Activated CD8-positive, alpha-beta T cell treated with anti-CD3 and anti-CD28 coated beads, Interleukin-2, amount 10 ng/mL, durations not matched to agents 7 days and 5 days (primary cell): Measurements from ENCODE around the gene KCNIP3. TPM values are rescaled to one million over a fixed set of nuclear protein-coding genes. Genes with fewer than 3 reads are reported as not detected.

ENCODE experiments used
- ATAC-seq: fragments of 150-1000 bp; cut with Tn5 transposase; one replicate; pipeline ENCODE4 v1.10.0; 2021; ENCODE audit warnings: moderate library complexity
- CTCF ChIA-PET: fragments of 350-600 bp; sonication (Branson Sonifier 250); formaldehyde crosslinking; loops from one replicate; lab custom pipeline; 2021; ENCODE audit warnings: antibody characterized with exemption; lab: Charles Lee
- POLR2A ChIA-PET: fragments of 350-600 bp; sonication (Branson Sonifier 250); formaldehyde crosslinking; loops from one replicate; lab custom pipeline; 2021; ENCODE audit warnings: antibody characterized with exemption; lab: Charles Lee
- DNase-seq: peaks from one replicate; pipeline ENCODE4 v3.0.0-alpha.2; 2020
- H3K27ac Mint-ChIP-seq: one replicate; pipeline ENCODE4 v1.8.0; 2021; ENCODE audit warnings: mild to moderate bottlenecking, mixed read lengths
- H3K27me3 Mint-ChIP-seq: one replicate; pipeline ENCODE4 v1.8.0; 2021; ENCODE audit warnings: low read depth, mixed read lengths
- H3K36me3 Mint-ChIP-seq: one replicate; pipeline ENCODE4 v1.8.0; 2021; ENCODE audit warnings: low read depth, mixed read lengths
- H3K4me1 Mint-ChIP-seq: one replicate; pipeline ENCODE4 v1.8.0; 2021; ENCODE audit warnings: low read depth, mixed read lengths
- H3K4me3 Mint-ChIP-seq: one replicate; pipeline ENCODE4 v1.8.0; 2021; ENCODE audit warnings: mild to moderate bottlenecking, mixed read lengths
- H3K9me3 Mint-ChIP-seq: one replicate; pipeline ENCODE4 v1.8.0; 2022; ENCODE audit warnings: mixed read lengths; ENCODE audit not compliant: insufficient read depth
- total RNA-seq, 2 experiments: library from RNA; stranded (reverse); gene quantifications; one replicate each; pipeline ENCODE4 v1.2.3, GENCODE V29; 2021

Gene KCNIP3
- total RNA-seq, 2 experiments from 2014 or later: not detected

DNA sequence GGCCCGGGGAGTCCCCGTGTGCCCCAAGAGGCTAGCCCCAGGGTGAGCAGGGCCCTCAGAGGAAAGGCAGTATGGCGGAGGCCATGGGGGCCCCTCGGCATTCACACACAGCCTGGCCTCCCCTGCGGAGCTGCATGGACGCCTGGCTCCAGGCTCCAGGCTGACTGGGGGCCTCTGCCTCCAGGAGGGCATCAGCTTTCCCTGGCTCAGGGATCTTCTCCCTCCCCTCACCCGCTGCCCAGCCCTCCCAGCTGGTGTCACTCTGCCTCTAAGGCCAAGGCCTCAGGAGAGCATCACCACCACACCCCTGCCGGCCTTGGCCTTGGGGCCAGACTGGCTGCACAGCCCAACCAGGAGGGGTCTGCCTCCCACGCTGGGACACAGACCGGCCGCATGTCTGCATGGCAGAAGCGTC lies 88.4 kb downstream of the KCNIP3 start:
- H3K27me3 Mint-ChIP-seq: no peaks in the 10 kb centered on the region
- no peak for ATAC-seq
- H3K9me3 Mint-ChIP-seq: no peaks in the 10 kb centered on the region
- CTCF ChIA-PET: no interaction called here
- no peak overlapping the region for H3K27ac Mint-ChIP-seq
- POLR2A ChIA-PET: no interaction called here
- no peaks in the 10 kb centered on the region for H3K4me1 Mint-ChIP-seq
- H3K4me3 Mint-ChIP-seq: no peak overlapping the region
- no peaks in the 10 kb centered on the region for H3K36me3 Mint-ChIP-seq
- no peak for DNase-seq

DNA sequence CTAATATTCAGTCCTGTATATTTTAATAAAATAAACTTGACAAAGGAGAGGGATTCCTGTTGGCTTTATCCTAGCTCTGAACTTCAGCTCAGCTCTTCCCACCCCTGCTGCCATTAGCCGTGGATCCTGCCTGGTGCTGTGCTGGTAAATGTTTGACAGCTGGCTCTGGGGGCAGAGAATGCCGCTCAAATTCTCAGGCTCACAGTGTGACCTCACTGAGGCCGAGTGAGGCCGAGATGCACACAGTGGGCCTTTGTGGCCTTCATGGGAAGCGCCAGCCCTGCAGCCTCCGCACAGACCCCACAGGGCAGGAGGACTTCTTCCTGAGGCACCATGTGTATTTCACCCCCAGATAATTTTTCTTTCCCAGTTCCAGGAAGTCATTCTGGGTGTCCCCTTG lies 88.9 kb downstream of the KCNIP3 start:
- ChIA-PET POLR2A (no interaction called here), CTCF (no interaction called here)
- H3K27me3 Mint-ChIP-seq: no peaks in the 10 kb centered on the region
- ATAC-seq (no peak), DNase-seq (no peak)
- H3K27ac Mint-ChIP-seq: no peak overlapping the region
- no peaks in the 10 kb centered on the region for H3K4me1 Mint-ChIP-seq
- H3K9me3 Mint-ChIP-seq: no peaks in the 10 kb centered on the region
- no peaks in the 10 kb centered on the region for H3K36me3 Mint-ChIP-seq
- no peak overlapping the region for H3K4me3 Mint-ChIP-seq

DNA sequence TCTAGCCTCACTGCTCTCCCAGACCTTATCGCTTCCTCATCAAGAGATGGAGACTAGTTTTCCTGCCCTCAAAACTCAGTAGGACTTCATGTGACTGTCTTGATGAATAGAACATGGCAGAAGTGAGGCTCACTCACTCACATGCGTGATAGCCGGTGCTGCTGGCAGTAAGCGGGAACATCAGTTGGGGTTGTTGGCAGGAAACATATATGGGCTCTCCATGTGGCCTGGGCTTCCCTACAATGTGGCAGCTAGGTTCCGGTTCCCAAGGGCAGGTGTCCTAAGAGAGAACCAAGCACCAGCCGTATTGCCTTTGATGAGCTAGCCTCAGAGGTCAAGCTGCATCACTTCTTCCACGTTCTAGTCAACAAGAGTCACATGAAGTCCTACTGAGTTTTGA lies 90.2 kb downstream of the KCNIP3 start:
- H3K27ac Mint-ChIP-seq: no peak overlapping the region
- DNase-seq (no peak), ATAC-seq (no peak)
- no peaks in the 10 kb centered on the region for H3K27me3 Mint-ChIP-seq
- ChIA-PET POLR2A (no interaction called here), CTCF (interaction anchor here (4.0 kb wide), 1 partner anchor 15 kb away, joined by 39 read pairs; the partner anchor contains the start of gene FAHD2A)
- no peaks in the 10 kb centered on the region for H3K36me3 Mint-ChIP-seq
- H3K9me3 Mint-ChIP-seq: no peaks in the 10 kb centered on the region
- no peaks in the 10 kb centered on the region for H3K4me1 Mint-ChIP-seq
- no peak overlapping the region for H3K4me3 Mint-ChIP-seq

DNA sequence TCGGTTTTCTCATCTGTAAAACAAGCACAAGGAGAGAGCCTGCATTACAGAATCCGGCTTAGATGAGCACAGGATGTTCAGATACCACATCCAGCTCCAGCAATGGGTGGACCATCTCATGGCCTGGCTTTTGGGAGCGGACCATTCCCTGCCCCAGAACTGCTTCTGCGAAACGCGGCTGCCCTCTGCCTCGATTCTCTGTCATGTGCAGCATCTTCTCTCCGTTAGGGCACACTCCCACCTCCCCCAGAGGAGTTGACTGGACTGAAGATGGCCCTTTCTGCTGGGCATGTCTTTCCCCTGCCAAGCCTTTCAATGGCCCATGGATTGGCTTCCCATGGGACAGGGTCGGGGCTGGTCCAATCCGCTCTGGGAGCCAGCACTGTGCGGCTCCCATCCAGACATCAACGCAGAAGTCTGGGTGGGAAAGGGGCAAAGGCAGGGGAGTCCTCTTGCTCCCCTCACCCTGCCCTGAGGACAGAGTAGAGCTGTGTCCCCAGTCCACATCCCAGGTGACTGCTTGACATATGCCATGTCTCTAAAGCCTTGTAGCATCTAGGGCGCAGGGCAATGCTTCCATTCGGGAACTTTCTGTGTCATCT lies 91.0 kb downstream of the KCNIP3 start:
- Mint-ChIP-seq H3K36me3 (no peaks in the 10 kb centered on the region), H3K4me3 (no peak overlapping the region), H3K27me3 (no peaks in the 10 kb centered on the region), H3K4me1 (no peaks in the 10 kb centered on the region), H3K9me3 (no peaks in the 10 kb centered on the region), H3K27ac (no peak overlapping the region)
- ATAC-seq (no peak), DNase-seq (no peak)
- CTCF ChIA-PET: interaction anchor here (1.5 to 4.0 kb wide), 3 partner anchors 9 to 43 kb away, joined by 9 to 39 read pairs (median 11); partner anchors contain the start of gene FAHD2A
- POLR2A ChIA-PET: no interaction called here

DNA sequence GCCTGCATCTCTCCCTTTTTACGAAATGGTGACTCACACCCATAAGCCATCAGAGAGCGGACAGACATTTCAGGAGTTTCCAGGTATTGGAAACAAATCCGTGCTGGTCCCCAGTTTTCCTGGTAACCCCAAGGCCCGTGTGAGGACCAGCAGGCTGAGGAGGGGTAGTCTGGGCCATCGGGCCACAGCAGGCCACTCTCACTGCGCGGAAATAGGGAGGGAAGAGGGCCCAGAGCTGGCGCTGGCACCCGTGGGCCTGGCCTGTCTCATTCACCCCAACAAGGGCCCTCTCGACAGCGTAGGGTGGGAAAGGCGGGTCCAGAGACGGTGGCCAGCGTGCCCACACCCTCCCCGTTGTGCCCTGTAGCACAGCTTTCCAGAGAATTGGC lies 91.7 kb downstream of the KCNIP3 start:
- Mint-ChIP-seq H3K4me1 (no peaks in the 10 kb centered on the region), H3K36me3 (no peaks in the 10 kb centered on the region), H3K27ac (no peak overlapping the region), H3K4me3 (no peak overlapping the region), H3K9me3 (no peaks in the 10 kb centered on the region), H3K27me3 (no peaks in the 10 kb centered on the region)
- ChIA-PET POLR2A (interaction anchor here (0.6 kb wide), 1 partner anchor 327 kb away, joined by 3 read pairs; no protein-coding TSS in a partner anchor), CTCF (interaction anchor here (1.2 to 4.0 kb wide), 5 partner anchors 9 to 44 kb away, joined by 3 to 39 read pairs (median 9); partner anchors contain the start of gene FAHD2A)
- DNase-seq: no peak
- peak; percentile 26 for ATAC-seq

DNA sequence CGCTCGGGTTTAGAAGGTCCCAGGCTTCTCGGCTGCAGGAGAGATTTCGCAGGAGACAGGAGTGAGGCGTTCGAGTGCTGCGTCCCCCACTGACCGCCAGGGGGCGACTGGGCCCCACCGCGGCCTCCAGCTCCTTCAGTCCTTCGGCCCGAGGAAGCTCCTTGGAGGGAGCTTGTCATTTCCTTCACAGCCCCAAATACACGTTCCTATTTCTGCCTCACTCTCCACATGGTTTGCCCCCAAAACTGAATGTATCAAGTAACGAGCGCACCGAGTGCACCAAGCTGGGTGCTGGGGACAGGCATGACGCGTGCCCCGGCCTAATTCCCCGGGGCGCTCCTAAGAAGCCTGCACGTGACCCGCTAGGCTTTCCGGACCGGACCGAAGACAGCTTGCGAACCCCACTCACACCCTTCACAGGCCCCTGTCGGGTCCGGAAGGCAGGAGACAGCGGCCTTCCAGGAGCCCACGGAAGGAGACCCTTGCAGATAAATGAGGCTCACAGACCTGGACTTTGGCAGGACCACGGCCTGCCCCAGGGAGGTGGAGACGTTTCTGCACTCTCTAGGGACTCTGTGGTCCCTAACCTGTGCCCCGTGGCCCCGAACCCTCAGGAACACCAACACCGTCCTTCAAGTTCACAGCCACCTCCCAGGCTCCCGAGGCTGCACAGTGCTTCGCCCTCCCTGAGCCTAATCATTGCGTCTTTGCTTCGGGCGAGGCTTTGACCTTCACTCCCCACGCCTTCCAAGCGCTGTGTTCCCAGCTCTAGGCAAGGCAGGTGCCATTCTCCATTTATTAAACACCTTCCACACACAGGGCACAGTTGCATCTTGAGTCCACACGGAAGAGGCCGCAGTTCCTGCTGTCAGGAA lies 92.3 kb downstream of the KCNIP3 start:
- H3K27me3 Mint-ChIP-seq: peaks cover 2% of the 10 kb centered on the region
- no peaks in the 10 kb centered on the region for H3K4me1 Mint-ChIP-seq
- ATAC-seq: peak; percentile 82
- peak; percentile 69 for DNase-seq
- POLR2A ChIA-PET: interaction anchor here (0.6 kb wide), 1 partner anchor 327 kb away, joined by 3 read pairs; no protein-coding TSS in a partner anchor
- no peak overlapping the region for H3K27ac Mint-ChIP-seq
- H3K4me3 Mint-ChIP-seq: no peak overlapping the region
- no peaks in the 10 kb centered on the region for H3K9me3 Mint-ChIP-seq
- H3K36me3 Mint-ChIP-seq: no peaks in the 10 kb centered on the region
- CTCF ChIA-PET: interaction anchor here (1.2 to 4.0 kb wide), 6 partner anchors 8 to 44 kb away, joined by 3 to 39 read pairs (median 7); partner anchors contain the start of gene FAHD2A

DNA sequence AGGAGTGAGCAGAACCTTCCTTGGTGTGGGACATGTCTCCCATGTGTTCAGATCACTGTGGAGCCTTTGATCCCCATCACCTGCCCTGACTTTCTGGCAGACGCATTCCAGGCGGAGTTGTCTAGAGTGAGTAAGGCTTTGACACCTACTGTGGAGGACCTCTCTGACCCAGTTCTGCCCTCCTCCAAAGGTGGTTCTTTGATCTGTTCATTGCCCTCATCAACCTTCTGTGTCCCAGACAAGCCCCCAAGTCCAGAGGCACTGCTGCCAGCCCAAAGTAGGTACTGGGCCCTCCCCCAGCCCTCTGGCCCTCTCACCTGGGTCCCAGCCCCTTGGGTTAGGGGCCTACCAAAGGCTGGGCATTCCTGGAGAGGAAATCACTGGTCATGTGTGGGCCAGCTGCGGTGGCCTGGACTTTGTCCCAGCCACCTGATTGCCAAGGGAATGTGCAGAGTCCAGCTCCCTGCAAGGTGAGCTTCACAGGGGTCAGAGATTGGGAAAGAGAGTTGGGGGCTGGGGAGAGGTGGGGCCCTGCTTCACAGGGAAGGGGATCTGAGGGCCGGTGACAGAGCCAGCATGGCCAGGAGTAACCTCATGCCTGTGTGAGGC lies 93.2 kb downstream of the KCNIP3 start:
- Mint-ChIP-seq H3K9me3 (no peaks in the 10 kb centered on the region), H3K36me3 (no peaks in the 10 kb centered on the region), H3K27me3 (peaks cover 2% of the 10 kb centered on the region), H3K4me1 (no peaks in the 10 kb centered on the region), H3K27ac (no peak overlapping the region), H3K4me3 (no peak overlapping the region)
- DNase-seq: no peak
- ChIA-PET CTCF (interaction anchor here (1.2 to 4.0 kb wide), 2 partner anchors 8 to 12 kb away, joined by 3 to 39 read pairs; partner anchors contain the start of gene FAHD2A), POLR2A (no interaction called here)
- ATAC-seq: no peak

DNA sequence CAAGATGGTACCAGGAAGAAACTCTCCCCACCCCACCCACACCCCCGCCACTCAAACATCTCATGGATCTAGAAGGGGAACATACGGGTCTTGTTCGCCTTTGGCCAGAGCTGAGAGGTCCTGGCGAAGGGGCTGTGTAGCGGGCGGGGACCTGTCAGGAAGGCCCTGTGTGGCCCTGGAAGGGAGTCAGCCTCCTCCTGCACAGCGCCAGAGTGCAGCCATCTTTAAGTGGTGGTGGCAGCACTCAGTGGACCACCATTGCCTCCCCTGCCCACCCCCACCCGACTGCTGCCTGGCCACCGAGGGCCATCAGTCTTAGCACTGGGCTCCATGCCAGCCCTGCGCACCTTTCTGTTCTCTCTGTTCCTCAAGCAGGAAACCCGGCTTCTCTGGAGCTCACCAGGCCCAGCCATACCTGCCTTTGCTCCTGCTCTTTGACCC lies 93.8 kb downstream of the KCNIP3 start:
- no peak overlapping the region for H3K27ac Mint-ChIP-seq
- CTCF ChIA-PET: no interaction called here
- no peak for ATAC-seq

DNA sequence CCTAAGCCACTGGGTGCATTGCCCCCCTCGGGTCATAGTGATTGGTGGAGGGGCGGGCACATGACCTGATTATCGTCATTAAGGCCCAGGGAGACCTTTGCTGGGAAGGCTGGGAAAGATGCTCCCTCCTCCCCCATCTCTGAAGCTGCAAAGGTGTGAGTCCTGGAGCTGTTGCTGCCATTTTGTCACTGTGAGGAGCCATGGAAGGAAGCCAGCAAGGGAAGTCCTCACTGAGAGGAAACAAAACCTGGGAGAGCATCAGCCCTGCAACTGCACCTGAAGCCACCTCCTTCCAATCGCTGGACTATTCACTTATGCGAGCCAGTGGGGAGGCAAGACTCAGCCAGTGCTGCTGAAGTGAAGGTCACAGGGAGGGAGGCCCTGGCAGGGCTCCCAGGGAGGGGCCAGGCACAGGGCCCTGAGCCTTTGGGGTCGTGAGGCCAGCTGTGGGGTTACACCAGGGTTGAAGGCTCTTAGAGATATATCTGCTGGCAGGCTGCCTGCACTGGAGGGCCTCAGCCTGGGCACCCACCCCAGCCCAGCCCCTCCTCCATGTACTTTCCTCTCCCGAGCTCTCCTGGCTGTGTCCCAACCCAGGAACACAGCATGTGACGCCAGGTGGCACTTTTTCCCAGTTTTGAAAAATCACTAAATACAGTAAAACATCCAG lies 94.6 kb downstream of the KCNIP3 start:
- Mint-ChIP-seq H3K4me3 (no peak overlapping the region), H3K36me3 (no peaks in the 10 kb centered on the region), H3K27ac (no peak overlapping the region), H3K27me3 (peaks cover 2% of the 10 kb centered on the region), H3K4me1 (no peaks in the 10 kb centered on the region), H3K9me3 (no peaks in the 10 kb centered on the region)
- POLR2A ChIA-PET: no interaction called here
- DNase-seq (no peak), ATAC-seq (no peak)
- CTCF ChIA-PET: interaction anchor here (2.3 kb wide), 1 partner anchor 11 kb away, joined by 9 read pairs; the partner anchor contains the start of gene FAHD2A

More for the DNA sequence above, 93.8 kb downstream of the KCNIP3 start:
- H3K4me1 Mint-ChIP-seq: no peaks in the 10 kb centered on the region
- POLR2A ChIA-PET: no interaction called here
- no peak for DNase-seq
- H3K36me3 Mint-ChIP-seq: no peaks in the 10 kb centered on the region
- peaks cover 2% of the 10 kb centered on the region for H3K27me3 Mint-ChIP-seq
- no peaks in the 10 kb centered on the region for H3K9me3 Mint-ChIP-seq
- no peak overlapping the region for H3K4me3 Mint-ChIP-seq

DNA sequence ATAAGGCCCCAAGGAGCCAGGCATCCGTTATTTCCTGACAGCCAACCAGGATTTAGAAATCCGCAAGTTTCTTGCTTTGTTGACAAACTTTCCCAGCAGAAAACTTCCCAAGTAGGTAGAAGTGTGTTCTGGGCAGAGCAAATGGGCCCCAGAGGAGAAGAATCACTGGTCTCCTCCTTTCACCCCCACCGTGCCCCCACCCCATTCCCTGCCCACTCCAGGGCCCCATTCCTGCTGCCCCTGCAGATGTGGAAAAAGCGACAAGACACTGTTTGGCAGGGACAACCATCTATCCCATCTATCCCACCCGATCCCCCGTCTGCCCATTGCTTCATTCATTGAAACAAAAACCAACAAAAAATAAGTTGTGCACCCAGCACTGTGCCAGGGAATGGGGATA lies 95.2 kb downstream of the KCNIP3 start:
- CTCF ChIA-PET: interaction anchor here (1.2 to 2.3 kb wide), 2 partner anchors 9 to 11 kb away, joined by 3 to 9 read pairs; partner anchors contain the start of gene FAHD2A
- ATAC-seq (no peak), DNase-seq (no peak)
- no peaks in the 10 kb centered on the region for H3K4me1 Mint-ChIP-seq
- no peaks in the 10 kb centered on the region for H3K9me3 Mint-ChIP-seq
- no peak overlapping the region for H3K27ac Mint-ChIP-seq
- H3K4me3 Mint-ChIP-seq: no peak overlapping the region
- H3K27me3 Mint-ChIP-seq: peaks cover 2% of the 10 kb centered on the region
- no peaks in the 10 kb centered on the region for H3K36me3 Mint-ChIP-seq
- POLR2A ChIA-PET: no interaction called here
